Right atrium auricular region (tissue), 2 donors: ENCODE results near the gene CAMK1D. TPM values are rescaled to one million over a fixed set of nuclear protein-coding genes. Genes with fewer than 3 reads are reported as not detected.

Source experiments
- DNase-seq: peaks from one replicate; pipeline ENCODE4 v3.0.0-alpha.2; 2019; ENCODE audit warnings: low spot score
- H3K27ac ChIP-seq, 2 donors: fragments of 200-600 bp; sonication (generic); 1 replicate in 1 of 2; 2 replicates in 1 of 2; pipeline ENCODE4 v1.5.1; 2016 to 2019
- H3K27me3 ChIP-seq, 2 donors: fragments of 200-600 bp; sonication (generic); one replicate each; pipeline versions ENCODE4 v1.5.1 to v1.6.0; 2017 to 2019
- H3K36me3 ChIP-seq: fragments of 200-600 bp; sonication (generic); one replicate; pipeline ENCODE4 v1.5.1; 2016
- H3K4me1 ChIP-seq, 2 donors: fragments of 200-600 bp; sonication (generic); one replicate each; pipeline versions ENCODE4 v1.5.1 to v1.6.0; 2017 to 2019
- H3K4me3 ChIP-seq, 2 donors: fragments of 200-600 bp; sonication (generic); 1 replicate in 1 of 2; 2 replicates in 1 of 2; pipeline ENCODE4 v1.5.1; 2017 to 2019; ENCODE audit warnings: mild to moderate bottlenecking in 1 of 2, moderate library complexity in 1 of 2
- H3K9me3 ChIP-seq, 2 donors: fragments of 200-600 bp; sonication (generic); one replicate each; pipeline ENCODE4 v1.5.1; 2019
- total RNA-seq, 2 donors: library from RNA; depleted of rRNA; stranded (reverse); fragments of >200 nt; gene quantifications; one replicate each; pipeline ENCODE4 v1.1.0, GENCODE V29; 2016
- TF ChIP-seq, protein P1 (sequence below), 2 donors: fragments of 200-600 bp; sonication (generic); IDR thresholded peaks; one replicate each; pipeline ENCODE4 v1.5.1; 2019; ENCODE audit warnings: antibody characterized with exemption in 2 of 2

Gene CAMK1D
- total RNA-seq, 2 donors from 2014 or later: 24.5 to 27.2 TPM

DNA sequence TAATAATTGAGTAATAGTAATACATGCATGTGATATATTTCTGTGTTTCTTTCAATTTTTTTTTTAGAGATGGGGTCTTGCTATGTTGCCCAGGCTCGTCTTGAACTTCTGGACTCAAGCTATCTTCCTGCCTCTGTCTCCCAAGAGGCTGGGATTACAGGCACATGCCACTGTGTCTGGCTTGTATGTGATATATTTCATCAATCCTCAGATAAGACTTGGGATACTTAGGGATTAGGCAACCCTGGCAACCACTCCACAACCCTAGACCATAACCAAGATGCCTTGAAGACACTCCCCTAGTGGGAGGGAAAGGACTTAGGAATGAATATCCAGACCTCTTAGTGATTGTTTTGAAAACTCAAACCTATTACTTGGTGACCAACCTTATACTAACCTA is 497.4 kb downstream of the CAMK1D start:
- Histone ChIP-seq H3K4me3 (no peak overlapping the region), H3K36me3 (no peaks in the 10 kb centered on the region), H3K9me3 (no peaks in the 10 kb centered on the region), H3K27me3 (no peaks in the 10 kb centered on the region), H3K27ac (no peak overlapping the region), H3K4me1 (peaks cover 0 to 19% of the 10 kb centered on the region in 2 donors)
- TF ChIP-seq, protein P1, sequence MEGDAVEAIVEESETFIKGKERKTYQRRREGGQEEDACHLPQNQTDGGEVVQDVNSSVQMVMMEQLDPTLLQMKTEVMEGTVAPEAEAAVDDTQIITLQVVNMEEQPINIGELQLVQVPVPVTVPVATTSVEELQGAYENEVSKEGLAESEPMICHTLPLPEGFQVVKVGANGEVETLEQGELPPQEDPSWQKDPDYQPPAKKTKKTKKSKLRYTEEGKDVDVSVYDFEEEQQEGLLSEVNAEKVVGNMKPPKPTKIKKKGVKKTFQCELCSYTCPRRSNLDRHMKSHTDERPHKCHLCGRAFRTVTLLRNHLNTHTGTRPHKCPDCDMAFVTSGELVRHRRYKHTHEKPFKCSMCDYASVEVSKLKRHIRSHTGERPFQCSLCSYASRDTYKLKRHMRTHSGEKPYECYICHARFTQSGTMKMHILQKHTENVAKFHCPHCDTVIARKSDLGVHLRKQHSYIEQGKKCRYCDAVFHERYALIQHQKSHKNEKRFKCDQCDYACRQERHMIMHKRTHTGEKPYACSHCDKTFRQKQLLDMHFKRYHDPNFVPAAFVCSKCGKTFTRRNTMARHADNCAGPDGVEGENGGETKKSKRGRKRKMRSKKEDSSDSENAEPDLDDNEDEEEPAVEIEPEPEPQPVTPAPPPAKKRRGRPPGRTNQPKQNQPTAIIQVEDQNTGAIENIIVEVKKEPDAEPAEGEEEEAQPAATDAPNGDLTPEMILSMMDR (IDR thresholded peaks at IDR 0.05): no peak
- peak; percentile 54 for DNase-seq

DNA sequence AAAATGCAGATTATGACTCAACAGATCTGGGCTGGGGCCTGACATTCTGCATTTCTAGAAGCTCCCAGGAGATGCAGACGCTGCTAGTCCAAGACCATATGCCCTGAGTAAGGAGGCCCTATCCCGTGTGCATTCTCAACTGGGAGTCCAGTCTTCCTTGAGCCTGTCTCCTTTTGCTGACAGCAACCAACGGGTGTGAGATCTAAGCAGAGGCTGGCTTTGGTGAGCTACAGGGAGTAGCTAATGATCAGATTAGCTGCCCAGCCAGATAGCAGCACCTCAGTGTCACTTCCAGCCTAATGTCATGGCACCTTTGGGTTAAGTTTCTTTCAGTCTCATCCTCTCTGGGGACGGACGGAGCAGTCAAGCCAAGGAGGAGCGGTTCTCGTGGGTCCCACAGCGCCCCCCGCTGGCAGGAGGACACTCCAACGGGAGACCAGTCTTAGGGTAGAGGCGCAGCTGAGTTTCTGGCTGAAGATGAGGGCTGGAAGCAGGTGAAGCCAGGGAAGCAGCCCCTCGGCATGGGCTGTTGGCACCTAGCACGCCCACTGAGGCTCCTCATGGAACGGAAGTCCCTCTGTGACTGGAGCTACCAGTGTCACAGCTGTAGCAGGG is 498.1 kb downstream of the CAMK1D start:
- H3K9me3 ChIP-seq: no peaks in the 10 kb centered on the region
- TF ChIP-seq, protein P1 (IDR thresholded peaks at IDR 0.05): peak in 1 of 2 donors; percentile 33

DNA sequence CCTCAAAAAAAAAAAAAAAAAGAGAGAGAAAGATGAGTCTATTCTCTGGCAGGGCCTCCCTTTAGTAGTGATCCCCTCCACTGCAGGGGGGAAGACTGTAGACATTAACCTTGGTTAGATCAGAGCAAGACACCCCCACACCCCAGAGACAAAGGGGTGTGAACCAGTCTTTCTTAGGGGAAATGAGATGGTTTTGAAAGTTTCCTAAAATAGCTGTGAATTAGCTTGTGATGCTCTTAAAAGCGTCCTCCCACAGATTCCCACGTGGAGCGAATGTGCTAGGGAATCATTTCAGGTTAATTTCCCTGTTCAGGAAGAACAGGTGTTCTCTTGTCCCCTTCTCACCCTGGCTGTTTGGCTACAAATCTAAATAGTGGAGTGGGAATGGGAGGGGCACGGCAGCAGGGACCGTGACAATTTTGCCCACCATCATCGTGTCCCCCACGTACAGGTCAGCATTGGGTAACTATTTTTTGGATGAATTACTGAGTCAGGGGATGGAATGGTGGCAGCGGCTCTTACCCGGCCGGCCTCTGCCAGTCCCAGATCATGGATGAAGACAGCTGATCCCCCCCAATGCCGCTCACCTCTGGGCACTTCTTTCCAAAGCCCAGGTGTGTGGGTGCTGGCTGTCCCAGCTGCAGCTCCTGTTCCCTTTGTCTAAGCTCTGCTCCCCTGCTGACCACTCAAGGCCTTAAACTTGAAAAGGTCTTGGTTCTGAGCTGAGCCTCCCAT is 499.3 kb downstream of the CAMK1D start:
- peak; percentile 21 for DNase-seq
- H3K27ac ChIP-seq: no peak overlapping the region
- H3K36me3 ChIP-seq: no peaks in the 10 kb centered on the region
- H3K9me3 ChIP-seq: no peaks in the 10 kb centered on the region
- peaks cover 0 to 19% of the 10 kb centered on the region in 2 donors for H3K4me1 ChIP-seq
- H3K27me3 ChIP-seq: no peaks in the 10 kb centered on the region
- H3K4me3 ChIP-seq: no peak overlapping the region
- TF ChIP-seq, protein P1 (IDR thresholded peaks at IDR 0.05): no peak

More for the DNA sequence above, 498.1 kb downstream of the CAMK1D start:
- H3K36me3 ChIP-seq: no peaks in the 10 kb centered on the region
- DNase-seq: peak; percentile 51
- peaks cover 0 to 19% of the 10 kb centered on the region in 2 donors for H3K4me1 ChIP-seq
- H3K27me3 ChIP-seq: no peaks in the 10 kb centered on the region
- H3K4me3 ChIP-seq: no peak overlapping the region
- H3K27ac ChIP-seq: no peak overlapping the region

DNA sequence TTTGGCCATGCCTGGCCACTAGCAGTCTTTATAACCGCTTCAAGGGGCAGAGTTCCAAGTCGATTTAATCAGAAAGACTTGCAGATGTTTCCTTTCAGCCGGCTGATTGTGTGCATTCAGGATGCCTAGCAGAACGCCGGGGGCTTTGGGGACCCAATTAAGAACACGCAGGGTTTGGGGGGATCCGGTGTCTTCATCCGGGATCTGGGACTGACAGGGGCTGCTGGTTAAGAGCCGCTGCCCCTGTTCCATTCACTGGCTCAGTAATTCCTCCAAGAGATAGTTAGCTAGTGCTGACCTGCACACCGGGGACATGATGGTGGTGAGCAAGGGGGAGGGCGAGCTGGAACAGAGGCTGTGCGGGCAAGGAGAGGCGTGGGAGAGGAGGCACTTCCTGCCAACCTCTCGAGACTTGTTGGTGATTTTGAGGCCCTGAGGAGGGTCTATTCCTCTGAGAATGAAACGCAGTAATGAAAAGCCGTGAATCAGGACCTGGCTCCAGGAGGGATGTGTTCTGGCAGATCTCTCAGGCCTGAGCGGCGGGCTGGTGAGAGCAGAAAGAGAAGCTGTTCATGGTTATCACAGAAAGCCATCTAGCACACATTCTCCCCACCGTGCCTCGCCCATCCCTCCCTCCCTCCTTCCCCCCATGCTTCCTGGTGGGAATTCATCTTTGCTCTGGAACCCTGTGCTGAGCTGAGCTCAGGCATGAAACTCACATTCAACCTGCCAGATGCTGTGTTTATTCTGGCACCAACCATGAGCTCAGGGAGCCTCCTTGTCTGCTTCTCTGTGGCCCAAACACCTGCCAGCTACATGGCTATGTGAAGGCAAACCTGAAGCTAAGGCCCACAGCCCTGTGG is 500.2 kb downstream of the CAMK1D start:
- TF ChIP-seq, protein P1 (IDR thresholded peaks at IDR 0.05): no peak
- H3K27ac ChIP-seq: no peak overlapping the region
- H3K4me3 ChIP-seq: no peak overlapping the region

DNA sequence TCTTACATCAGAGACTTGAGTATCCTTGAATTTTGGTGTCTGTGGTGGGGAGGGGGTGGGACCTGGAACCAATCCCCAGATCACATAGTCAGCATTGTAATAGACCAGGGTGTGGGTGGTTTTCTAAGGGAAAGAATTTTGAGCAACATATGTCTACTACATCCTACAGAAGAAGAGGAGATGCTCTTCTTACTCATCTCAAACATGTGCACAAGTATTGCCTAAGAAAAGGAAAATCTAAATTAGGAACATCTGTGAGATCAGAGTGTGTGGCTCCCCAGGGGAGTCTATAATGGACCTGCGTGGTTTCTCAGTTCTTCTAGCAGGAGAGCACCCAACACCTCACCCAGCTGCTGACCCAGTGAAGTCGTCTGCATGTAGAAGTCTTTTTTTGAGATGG is 503.3 kb downstream of the CAMK1D start:
- TF ChIP-seq, protein P1 (IDR thresholded peaks at IDR 0.05): no peak
- no peak overlapping the region for H3K27ac ChIP-seq

More for the DNA sequence above, 500.2 kb downstream of the CAMK1D start:
- H3K27me3 ChIP-seq: no peaks in the 10 kb centered on the region
- peaks cover 0 to 16% of the 10 kb centered on the region in 2 donors for H3K4me1 ChIP-seq
- H3K9me3 ChIP-seq: no peaks in the 10 kb centered on the region
- DNase-seq: peak; percentile 55
- no peaks in the 10 kb centered on the region for H3K36me3 ChIP-seq

More for the DNA sequence above, 503.3 kb downstream of the CAMK1D start:
- Histone ChIP-seq H3K4me3 (no peak overlapping the region), H3K27me3 (no peaks in the 10 kb centered on the region), H3K36me3 (no peaks in the 10 kb centered on the region), H3K4me1 (peaks cover 0 to 12% of the 10 kb centered on the region in 2 donors), H3K9me3 (no peaks in the 10 kb centered on the region)
- peak; percentile 43 for DNase-seq
